H1 (cell line): ENCODE data around the gene TMEM52B. TPM values are rescaled to one million over a fixed set of nuclear protein-coding genes. Genes with fewer than 3 reads are reported as not detected.

Source experiments
- CTCF ChIA-PET: fragments of 300-600 bp; sonication (Branson Sonifier 250); formaldehyde crosslinking; loops from one replicate; lab custom pipeline; 2021; ENCODE audit not compliant: partially characterized antibody; lab: Charles Lee
- POLR2A ChIA-PET: fragments of 300-600 bp; sonication (Branson Sonifier 250); formaldehyde crosslinking; loops from one replicate; lab custom pipeline; 2021; ENCODE audit warnings: inconsistent platforms; ENCODE audit not compliant: partially characterized antibody; lab: Charles Lee
- DNase-seq, 2 experiments: peaks; one replicate each; pipeline versions ENCODE4 v3.0.0 to v3.0.0-alpha.2; 2010 to 2022; ENCODE audit warnings: low spot score in 2 of 2, low read depth in 1 of 2, mixed read lengths in 1 of 2
- FAIRE-seq: peaks from 2 replicates; lab custom pipeline; 2011; peaks lifted over from hg19 to GRCh38; lab: Jason Lieb, UNC
- H2AFZ ChIP-seq: 2 replicates; pipeline ENCODE4 v1.8.1; 2012; ENCODE audit warnings: low read length, inconsistent platforms
- H2AK5ac ChIP-seq: 2 replicates; pipeline ENCODE4 v1.6.1; 2013; ENCODE audit warnings: low read depth, low read length
- H2BK120ac ChIP-seq: replicated peaks from 2 replicates; pipeline ENCODE3; 2013; ENCODE audit warnings: low read depth, low read length, inconsistent platforms
- H2BK12ac ChIP-seq: 2 replicates; pipeline ENCODE4 v1.6.1; 2013; ENCODE audit warnings: low read depth, low read length
- H2BK15ac ChIP-seq: 2 replicates; pipeline ENCODE4 v1.6.1; 2013; ENCODE audit warnings: low read length
- H2BK20ac ChIP-seq: 2 replicates; pipeline ENCODE4 v1.6.1; 2013; ENCODE audit warnings: low read length
- H2BK5ac ChIP-seq: 2 replicates; pipeline ENCODE4 v1.6.1; 2013; ENCODE audit warnings: low read depth, low read length
- H3K14ac ChIP-seq: 2 replicates; pipeline ENCODE4 v1.6.1; 2013; ENCODE audit warnings: inconsistent platforms; ENCODE audit not compliant: insufficient read length
- H3K18ac ChIP-seq: 2 replicates; pipeline ENCODE4 v1.6.1; 2013; ENCODE audit warnings: low read length; ENCODE audit errors: extremely low read depth
- H3K23ac ChIP-seq: 2 replicates; pipeline ENCODE4 v1.6.1; 2013; ENCODE audit warnings: inconsistent platforms; ENCODE audit not compliant: insufficient read length
- H3K23me2 ChIP-seq: 2 replicates; pipeline ENCODE4 v1.6.1; 2013; ENCODE audit warnings: low read depth, low read length
- H3K27ac ChIP-seq: 2 replicates; pipeline ENCODE4 v1.6.1; 2011; ENCODE audit warnings: low read depth, low read length, inconsistent platforms
- H3K27me3 ChIP-seq, 4 experiments: replicated peaks in 1 of 4; 1 replicate in 1 of 4; 2 replicates in 3 of 4; pipeline versions ENCODE4 v1.6.1 to v1.8.1; 2011 to 2013; ENCODE audit warnings: low read length in 3 of 4, mild to moderate bottlenecking in 3 of 4, inconsistent platforms in 2 of 4, mixed read lengths in 2 of 4, moderate library complexity in 1 of 4; ENCODE audit not compliant: control insufficient read depth in 3 of 4, insufficient read depth in 3 of 4; ENCODE audit errors: extremely low read depth in 1 of 4
- H3K36me3 ChIP-seq, 4 experiments: 2 replicates each; pipeline versions ENCODE4 v1.6.1 to v1.8.1; 2011 to 2013; ENCODE audit warnings: mild to moderate bottlenecking in 4 of 4, low read length in 3 of 4, moderate library complexity in 2 of 4, control low read depth in 1 of 4, inconsistent platforms in 1 of 4; ENCODE audit not compliant: insufficient read depth in 4 of 4, control insufficient read depth in 2 of 4
- H3K4ac ChIP-seq: replicated peaks from 2 replicates; pipeline ENCODE3; 2013; ENCODE audit warnings: low read length, low read depth, mixed read lengths, inconsistent platforms; ENCODE audit not compliant: insufficient read length
- H3K4me1 ChIP-seq, 4 experiments: replicated peaks in 1 of 4; 1 replicate in 1 of 4; 2 replicates in 3 of 4; pipeline versions ENCODE4 v1.6.1 to v1.8.1; 2011 to 2013; ENCODE audit warnings: low read length in 3 of 4, inconsistent platforms in 2 of 4, mixed read lengths in 1 of 4; ENCODE audit not compliant: insufficient read depth in 4 of 4, control insufficient read depth in 3 of 4
- H3K4me2 ChIP-seq, 2 experiments: 2 replicates each; pipeline versions ENCODE4 v1.6.1 to v1.8.1; 2011 to 2013; ENCODE audit warnings: low read depth in 2 of 2, low read length in 2 of 2, control low read depth in 1 of 2, inconsistent platforms in 1 of 2, mild to moderate bottlenecking in 1 of 2; ENCODE audit not compliant: insufficient read depth in 1 of 2
- H3K4me3 ChIP-seq, 4 experiments: fragments of 200-600, 300-600 bp in 1 of 4; sonication (generic), shearing (Covaris generic), sonication (Bioruptor Twin) in 1 of 4; 2 replicates each; pipeline versions ENCODE4 v1.5.1 to v1.8.1; 2011 to 2016; ENCODE audit warnings: low read length in 4 of 4, low read depth in 3 of 4, control low read depth in 2 of 4, inconsistent platforms in 2 of 4, mild to moderate bottlenecking in 2 of 4, mixed read lengths in 1 of 4, moderate library complexity in 1 of 4; ENCODE audit not compliant: insufficient read depth in 2 of 4; ENCODE audit errors: extremely low read depth in 1 of 4
- H3K56ac ChIP-seq: replicated peaks from 2 replicates; pipeline ENCODE3; 2013; ENCODE audit warnings: low read depth, mild to moderate bottlenecking, mixed read lengths, low read length, inconsistent platforms; ENCODE audit not compliant: insufficient read length
- H3K79me1 ChIP-seq: 2 replicates; pipeline ENCODE4 v1.6.1; 2013; ENCODE audit warnings: low read depth, low read length, control low read depth
- H3K79me2 ChIP-seq, 2 experiments: 2 replicates each; pipeline versions ENCODE4 v1.6.1 to v1.8.1; 2012 to 2013; ENCODE audit warnings: low read length in 2 of 2, mild to moderate bottlenecking in 2 of 2, inconsistent platforms in 1 of 2; ENCODE audit not compliant: insufficient read depth in 2 of 2, control insufficient read depth in 1 of 2
- H3K9ac ChIP-seq, 4 experiments: replicated peaks in 1 of 4; 1 replicate in 1 of 4; 2 replicates in 3 of 4; pipeline versions ENCODE4 v1.6.1 to v1.8.1; 2011 to 2013; ENCODE audit warnings: low read depth in 3 of 4, low read length in 3 of 4, control low read depth in 2 of 4, mild to moderate bottlenecking in 2 of 4, moderate library complexity in 2 of 4, inconsistent platforms in 1 of 4; ENCODE audit errors: extremely low read depth in 1 of 4
- H3K9me3 ChIP-seq, 2 experiments: 2 replicates each; pipeline versions ENCODE4 v1.6.1 to v1.8.1; 2012 to 2013; ENCODE audit warnings: mild to moderate bottlenecking in 2 of 2, moderate library complexity in 2 of 2, control low read depth in 1 of 2, inconsistent platforms in 1 of 2, low read depth in 1 of 2, low read length in 1 of 2, mixed read lengths in 1 of 2; ENCODE audit not compliant: insufficient read depth in 2 of 2
- H4K20me1 ChIP-seq, 2 experiments: replicated peaks in 1 of 2; 2 replicates each; pipeline versions ENCODE3 to v1.8.1; 2011 to 2013; ENCODE audit warnings: inconsistent platforms in 2 of 2, low read length in 2 of 2, mild to moderate bottlenecking in 1 of 2; ENCODE audit not compliant: insufficient read depth in 2 of 2, control insufficient read depth in 1 of 2
- H4K5ac ChIP-seq: 2 replicates; pipeline ENCODE4 v1.6.1; 2013; ENCODE audit warnings: low read length, low read depth, mixed read lengths, inconsistent platforms; ENCODE audit not compliant: insufficient read length
- H4K8ac ChIP-seq: 2 replicates; pipeline ENCODE4 v1.8.0; 2013; ENCODE audit warnings: mild to moderate bottlenecking, moderate library complexity, low read length, inconsistent platforms; ENCODE audit not compliant: insufficient read depth; ENCODE audit errors: extremely low read depth
- H4K91ac ChIP-seq: replicated peaks from 2 replicates; pipeline ENCODE3; 2013; ENCODE audit warnings: low read length, mixed read lengths, inconsistent platforms; ENCODE audit not compliant: insufficient read length
- BACH1 ChIP-seq: IDR thresholded peaks from 2 replicates; pipeline ENCODE4 v1.6.1; 2012; ENCODE audit warnings: low read length, improper control_type of control experiment
- CBX8 ChIP-seq: fragments of 300-800, 300-1000 bp; sonication (generic); IDR thresholded peaks from 2 replicates; pipeline ENCODE4 v1.7.1; 2016; ENCODE audit warnings: low read depth, low read length, borderline replicate concordance
- CHD2 ChIP-seq: IDR thresholded peaks from 2 replicates; pipeline ENCODE4 v1.6.1; 2012; ENCODE audit warnings: low read length, improper control_type of control experiment
- EP300 ChIP-seq, 2 experiments: IDR thresholded peaks; 1 replicate in 1 of 2; 2 replicates in 1 of 2; pipeline ENCODE4 v1.6.1; 2011 to 2012; ENCODE audit warnings: low read depth in 2 of 2, low read length in 2 of 2, mild to moderate bottlenecking in 2 of 2, borderline replicate concordance in 1 of 2, inconsistent platforms in 1 of 2, moderate library complexity in 1 of 2
- GTF2F1 ChIP-seq: IDR thresholded peaks from 2 replicates; pipeline ENCODE4 v1.6.1; 2012; ENCODE audit warnings: low read depth, low read length, improper control_type of control experiment, borderline replicate concordance
- HDAC6 ChIP-seq: IDR thresholded peaks from one replicate; pipeline ENCODE4 v1.7.1; 2012; ENCODE audit warnings: low read depth, mild to moderate bottlenecking, inconsistent platforms, low read length, moderate library complexity
- KDM1A ChIP-seq: fragments of 200-600, 300-600 bp; sonication (generic); IDR thresholded peaks from 2 replicates; pipeline ENCODE4 v1.7.1; 2016; ENCODE audit warnings: mild to moderate bottlenecking, low read length, borderline replicate concordance
- KDM5A ChIP-seq: fragments of 200-600 bp; IDR thresholded peaks from 2 replicates; pipeline ENCODE4 v1.7.1; 2012; ENCODE audit warnings: mild to moderate bottlenecking, low read length, inconsistent platforms, mixed read lengths
- MAFK ChIP-seq: IDR thresholded peaks from 2 replicates; pipeline ENCODE4 v1.6.1; 2012; ENCODE audit warnings: low read depth, mild to moderate bottlenecking, improper control_type of control experiment, low read length
- NRF1 ChIP-seq: IDR thresholded peaks from 2 replicates; pipeline ENCODE4 v1.6.1; 2011; ENCODE audit warnings: mild to moderate bottlenecking, low read depth, low read length, improper control_type of control experiment
- PHF8 ChIP-seq: fragments of 200-600 bp; sonication (generic); conservative IDR thresholded peaks from 2 replicates; pipeline ENCODE4 v1.7.1; 2012; ENCODE audit warnings: low read depth, mild to moderate bottlenecking, inconsistent platforms, low read length, moderate library complexity
- POLR2AphosphoS5 ChIP-seq: IDR thresholded peaks from 2 replicates; pipeline ENCODE4 v1.6.1; 2011; ENCODE audit warnings: low read depth, low read length
- SIRT6 ChIP-seq: IDR thresholded peaks from one replicate; pipeline ENCODE4 v1.7.1; 2012; ENCODE audit warnings: low read length, inconsistent platforms
- TCF12 ChIP-seq: IDR thresholded peaks from 2 replicates; pipeline ENCODE4 v1.6.1; 2011; ENCODE audit warnings: low read depth, mild to moderate bottlenecking, low read length
- ZNF274 ChIP-seq: IDR thresholded peaks from 2 replicates; pipeline ENCODE4 v1.7.0; 2012; ENCODE audit warnings: low read length, borderline replicate concordance; ENCODE audit errors: extremely low read depth
- WGBS, 2 experiments: shearing (Covaris generic) in 1 of 2; methylation state at CpG; one replicate each; pipeline versions ENCODE4 v1.1.6 to v1.1.7; 2013 to 2015; ENCODE audit warnings: low lambda C conversion rate in 2 of 2, mixed read lengths in 2 of 2, inconsistent platforms in 1 of 2, low coverage in 1 of 2, missing lambda C conversion rate in 1 of 2; ENCODE audit not compliant: insufficient replicate concordance in 2 of 2, insufficient coverage in 1 of 2, insufficient read length in 1 of 2; ENCODE audit errors: extremely low coverage in 1 of 2, missing lambda C conversion rate in 1 of 2; 5-methylcytosine and 5-hydroxymethylcytosine counted together
- polyA plus RNA-seq, 7 experiments: library from polyadenylated mRNA; depleted of rRNA in 3 of 7; stranded (reverse) in 5 of 7; unstranded in 2 of 7; fragments of >200 nt in 5 of 7; fragments of 200-250 nt in 2 of 7; gene quantifications; 1 replicate in 5 of 7; 2 replicates in 1 of 7; 4 replicates in 1 of 7; pipeline versions ENCODE4 v1.2.1 to v1.2.3, GENCODE V29; 2011 to 2013; ENCODE audit warnings: missing spikeins in 2 of 7, mixed read lengths in 2 of 7
- total RNA-seq: library from RNA; stranded (reverse); fragmentation: NEBNext Ultra II Directional; extraction: Animal tissue kit (Norgen Biotek cat#: 25700); gene quantifications from 2 replicates; pipeline ENCODE4 v1.2.1, GENCODE V29; 2021

TMEM52B gene
- total and polyA plus RNA-seq, 2 of the 8 experiments (the other 6 are each of a cell fraction or from before 2014, with no cell fraction given) = not detected

DNA sequence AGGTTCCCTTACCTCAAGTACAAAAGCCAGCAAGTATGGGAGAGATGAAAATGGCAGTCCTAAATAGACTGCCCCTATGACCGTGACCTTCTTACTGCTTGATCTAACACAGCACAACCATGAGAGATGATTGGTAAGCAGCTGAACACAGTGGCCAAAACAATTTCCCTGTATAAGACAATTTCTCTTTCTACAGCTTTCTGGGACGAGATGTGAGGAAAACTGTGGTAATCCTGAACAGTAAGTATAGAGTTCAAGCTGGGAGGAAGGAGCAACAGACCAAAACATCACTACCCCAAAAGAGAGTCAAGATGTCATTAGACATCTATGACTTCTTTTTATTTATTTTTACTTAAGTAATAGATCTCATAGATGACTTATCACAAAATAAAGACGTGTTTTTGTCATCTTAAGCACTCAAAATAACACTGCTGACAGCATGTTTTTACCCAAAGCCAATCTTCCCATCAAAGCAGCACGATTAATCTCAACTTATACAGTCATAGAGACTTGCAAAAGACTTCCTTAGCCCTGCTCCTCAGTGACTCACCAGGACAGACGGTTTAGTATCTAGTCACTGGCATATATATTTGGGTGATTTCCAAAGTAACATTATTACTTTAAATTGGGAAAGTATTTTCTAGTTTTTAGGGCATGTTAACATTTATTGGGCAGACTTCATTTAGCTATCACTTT, 3.7 kb downstream of the TMEM52B start:
- DNase-seq = no peak
- TF ChIP-seq BACH1 = no peak
- TF ChIP-seq KDM5A = no peak
- no peak for TF ChIP-seq MAFK
- TF ChIP-seq ZNF274 = no peak
- no peak for TF ChIP-seq KDM1A
- TF ChIP-seq CHD2 = no peak
- no peak for TF ChIP-seq CBX8
- no peak for TF ChIP-seq TCF12
- no peak for TF ChIP-seq POLR2AphosphoS5
- no peak for TF ChIP-seq GTF2F1
- no peak for TF ChIP-seq NRF1
- no peak for TF ChIP-seq EP300 (IDR thresholded peaks at IDR 0.05; ENCODE audit: borderline replicate concordance in 1 of 2, low read depth in 2 of 2, low read length in 2 of 2)
- TF ChIP-seq SIRT6 = no peak
- TF ChIP-seq HDAC6 = no peak
- no peak for TF ChIP-seq PHF8

More for the DNA sequence above, 3.7 kb downstream of the TMEM52B start:
- Histone ChIP-seq H3K79me2 (no peaks in the 10 kb centered on the region), H4K91ac (no peak overlapping the region), H3K36me3 (no peaks in the 10 kb centered on the region), H3K56ac (no peak overlapping the region), H2BK5ac (no peak overlapping the region), H3K18ac (no peak overlapping the region), H2AFZ (peak overlapping the region; percentile 85), H3K4me2 (no peak overlapping the region), H3K4me3 (no peak overlapping the region), H3K23me2 (no peaks in the 10 kb centered on the region), H4K8ac (no peak overlapping the region), H2BK12ac (no peak overlapping the region), H3K9ac (no peak overlapping the region), H3K9me3 (no peaks in the 10 kb centered on the region), H4K5ac (no peak overlapping the region), H4K20me1 (no peaks in the 10 kb centered on the region), H3K79me1 (no peaks in the 10 kb centered on the region), H2BK15ac (no peak overlapping the region), H2BK20ac (no peak overlapping the region), H3K27me3 (no peaks in the 10 kb centered on the region), H3K23ac (no peak overlapping the region), H3K4ac (no peak overlapping the region), H3K27ac (no peak overlapping the region), H3K4me1 (no peaks in the 10 kb centered on the region), H3K14ac (no peak overlapping the region), H2BK120ac (no peak overlapping the region), H2AK5ac (no peak overlapping the region)
- 84% methylated on average over 5 of the region's 5 CpGs; no CpG with 5 or more reads in 1 of the 2 experiments for WGBS, 2 experiments
- POLR2A ChIA-PET = no interaction called here
- CTCF ChIA-PET = interaction anchor here (0.6 to 1.3 kb wide), 2 partner anchors 15 to 46 kb away, joined by 3 to 4 read pairs; no protein-coding TSS in a partner anchor
- FAIRE-seq = no peak
